Panc1 (cell line): Measurements from ENCODE around the gene CTXN1. TPM values are rescaled to one million over a fixed set of nuclear protein-coding genes. Genes with fewer than 3 reads are reported as not detected.

Experiments used
- ATAC-seq: fragments of 200-7000 bp; cut with Tn5 transposase; 2 replicates; pipeline ENCODE4 v1.9.1; 2020; ENCODE audit warnings: mild to moderate bottlenecking, moderate library complexity
- BruUV-seq: library from RNA; stranded (reverse); fragments of 400-500 nt; replicated peaks from 2 replicates; lab custom pipeline; 2021; lab: Mats Ljungman, UMichigan
- CTCF ChIA-PET: fragments of 300-600 bp; sonication (Branson Sonifier 250); formaldehyde crosslinking; loops from one replicate; lab custom pipeline; 2022; ENCODE audit warnings: antibody characterized with exemption; lab: Charles Lee
- POLR2A ChIA-PET: fragments of 300-600 bp; sonication (Branson Sonifier 250); formaldehyde crosslinking; loops from one replicate; lab custom pipeline; 2022; ENCODE audit warnings: antibody characterized with exemption; lab: Charles Lee
- DNase-seq: peaks from one replicate; pipeline ENCODE4 v3.0.0-alpha.2; 2010; ENCODE audit warnings: low read depth, low spot score
- H3K27ac ChIP-seq: 2 replicates; pipeline ENCODE4 v1.5.1; 2011; ENCODE audit warnings: mild to moderate bottlenecking, low read length, inconsistent platforms
- H3K27me3 ChIP-seq: fragments of 200-500 bp; sonication (Bioruptor generic); 2 replicates; pipeline ENCODE4 v1.6.0; 2014; ENCODE audit warnings: low read length, inconsistent platforms; ENCODE audit not compliant: control insufficient read depth, insufficient read depth
- H3K36me3 ChIP-seq: fragments of 200-500 bp; sonication (Bioruptor generic); 2 replicates; pipeline ENCODE4 v1.5.1; 2014; ENCODE audit warnings: inconsistent platforms, mild to moderate bottlenecking, low read length, moderate library complexity; ENCODE audit not compliant: control insufficient read depth, insufficient read depth
- H3K4me1 ChIP-seq: 2 replicates; pipeline ENCODE4 v1.5.1; 2011; ENCODE audit warnings: inconsistent platforms, mild to moderate bottlenecking, low read length, moderate library complexity; ENCODE audit not compliant: control insufficient read depth, insufficient read depth
- H3K4me3 ChIP-seq, 2 experiments: 2 replicates each; pipeline ENCODE4 v1.5.1; 2011 to 2012; ENCODE audit warnings: low read depth in 2 of 2, low read length in 2 of 2, mild to moderate bottlenecking in 2 of 2, inconsistent platforms in 1 of 2, moderate library complexity in 1 of 2
- H3K9me3 ChIP-seq: fragments of 200-500 bp; sonication (Bioruptor generic); 2 replicates; pipeline ENCODE4 v1.5.1; 2014; ENCODE audit warnings: low read depth, mild to moderate bottlenecking, inconsistent platforms, low read length, moderate library complexity; ENCODE audit not compliant: control insufficient read depth, insufficient read depth
- CTCF ChIP-seq: fragments of 450-650 bp; IDR thresholded peaks from 2 replicates; pipeline ENCODE4 v1.5.1; 2017; ENCODE audit warnings: mild to moderate bottlenecking
- POLR2AphosphoS5 ChIP-seq: IDR thresholded peaks from 2 replicates; pipeline ENCODE4 v1.6.1; 2012; ENCODE audit warnings: mild to moderate bottlenecking, low read depth, low read length, moderate library complexity
- REST ChIP-seq, 2 experiments: IDR thresholded peaks; 2 replicates each; pipeline ENCODE4 v1.6.1; 2011 to 2012; ENCODE audit warnings: low read depth in 2 of 2, control low read depth in 1 of 2, low read length in 1 of 2, mild to moderate bottlenecking in 1 of 2, moderate library complexity in 1 of 2; ENCODE audit not compliant: insufficient read depth in 1 of 2
- SIN3A ChIP-seq: IDR thresholded peaks from 2 replicates; pipeline ENCODE4 v1.6.1; 2012; ENCODE audit warnings: low read depth, mild to moderate bottlenecking, low read length, moderate library complexity, borderline replicate concordance; ENCODE audit not compliant: insufficient read depth
- TCF7L2 ChIP-seq: IDR thresholded peaks from 2 replicates; pipeline ENCODE4 v1.6.1; 2011; ENCODE audit warnings: mild to moderate bottlenecking, low read depth, low read length, inconsistent platforms
- in situ Hi-C: cut with HindIII; loops from 2 replicates; pipeline ENCODE4 v1.10.0; 2016; ENCODE audit warnings: low sequenced_read_pairs, low pct_unique_long_range_greater_than_20kb
- intact Hi-C: fragments of 100-400 bp; cut with micrococcal nuclease; formaldehyde crosslinking; loops from one replicate; pipeline ENCODE4 v1.10.0; 2022; ENCODE audit not compliant: unreplicated experiment
- total RNA-seq: library from RNA; stranded (reverse); gene quantifications from one replicate; pipeline ENCODE4 v1.2.1, GENCODE V29; 2021; ENCODE audit not compliant: unreplicated experiment

CTXN1 gene
- total RNA-seq, 1 experiment from 2014 or later, result 89.4 TPM

DNA sequence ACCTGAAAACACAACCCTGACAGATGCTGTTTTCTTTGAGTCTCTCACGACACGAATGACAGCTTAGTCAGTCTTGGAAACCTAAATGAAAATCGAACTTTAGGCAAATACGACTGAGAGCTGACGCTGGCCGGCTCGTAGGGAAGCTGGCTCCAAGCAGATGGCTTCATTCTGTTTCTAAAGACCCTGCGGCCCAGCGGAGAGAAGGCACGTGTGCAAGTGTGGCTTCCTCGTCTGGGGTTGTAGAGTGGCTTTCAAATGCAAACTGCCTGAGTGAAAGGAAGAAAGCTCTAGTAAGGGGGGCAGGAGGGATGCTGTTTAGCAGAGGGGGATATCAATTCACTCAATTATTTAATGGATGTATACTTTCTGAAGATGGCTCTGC, 43.6 kb upstream of the CTXN1 start:
- ATAC-seq, result no peak
- Histone ChIP-seq H3K9me3 (no peaks in the 10 kb centered on the region), H3K36me3 (peaks cover 5% of the 10 kb centered on the region), H3K4me1 (no peaks in the 10 kb centered on the region), H3K4me3 (no peak overlapping the region), H3K27ac (no peak overlapping the region), H3K27me3 (no peaks in the 10 kb centered on the region)
- BruUV-seq, result TSS peak; percentile 45
- no peak for TF ChIP-seq CTCF
- TF ChIP-seq SIN3A, result no peak
- no peak for TF ChIP-seq TCF7L2
- TF ChIP-seq POLR2AphosphoS5, result no peak
- TF ChIP-seq REST (IDR thresholded peaks at IDR 0.05; ENCODE audit: insufficient read depth in 1 of 2, low read depth in 2 of 2, low read length in 1 of 2), result no peak
- POLR2A ChIA-PET, result interaction anchor here (0.5 kb wide), 1 partner anchor 8 kb away, joined by 3 read pairs; no protein-coding TSS in a partner anchor
- no peak for DNase-seq
- in situ Hi-C loops, result no loop called here
- intact Hi-C loops, result no loop called here
- CTCF ChIA-PET, result interaction anchor here (0.8 kb wide), 1 partner anchor 14 kb away, joined by 3 read pairs; no protein-coding TSS in a partner anchor

DNA sequence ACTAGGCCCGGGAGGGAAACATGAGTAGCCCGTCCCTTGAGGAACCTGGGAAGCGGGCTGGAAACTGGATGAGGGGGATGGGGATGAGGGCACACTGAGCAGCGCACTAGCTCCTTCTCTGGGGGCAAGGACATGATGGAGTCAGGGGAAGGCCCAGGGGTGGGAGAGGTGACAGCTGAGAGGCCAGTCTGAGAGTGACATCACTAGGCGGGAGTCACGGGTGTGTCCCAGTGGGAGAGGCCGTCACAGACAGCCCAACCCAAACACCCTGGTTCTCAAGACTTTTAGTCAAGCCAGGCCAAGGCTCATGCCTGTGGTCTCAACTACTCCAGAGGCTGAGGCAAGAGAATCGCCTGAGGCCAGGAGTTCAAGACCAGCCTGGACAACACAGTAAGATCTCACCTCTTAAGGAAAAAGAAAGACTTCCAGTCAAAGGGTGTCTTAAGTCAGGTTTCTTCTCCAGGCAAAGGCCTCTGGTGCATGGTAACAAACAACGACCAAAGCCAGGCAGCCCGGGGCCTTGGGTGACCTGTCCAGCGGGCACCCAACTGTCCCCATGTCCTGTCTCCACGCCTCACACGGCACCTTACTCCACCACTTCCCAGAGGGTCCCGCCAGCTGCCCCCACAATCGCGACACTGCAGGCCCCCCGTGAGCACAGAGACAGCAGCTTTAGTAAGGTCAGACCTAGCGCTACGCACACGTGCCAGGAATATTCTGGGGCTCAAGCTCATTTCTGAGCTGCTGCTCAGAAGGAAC, 43.0 kb upstream of the CTXN1 start:
- in situ Hi-C loops, result no loop called here
- H3K9me3 ChIP-seq, result no peaks in the 10 kb centered on the region
- CTCF ChIA-PET, result no interaction called here

More for the DNA sequence above, 43.0 kb upstream of the CTXN1 start:
- intact Hi-C loops, result no loop called here
- H3K4me3 ChIP-seq, result no peak overlapping the region
- TF ChIP-seq REST (IDR thresholded peaks at IDR 0.05; ENCODE audit: insufficient read depth in 1 of 2, low read depth in 2 of 2, low read length in 1 of 2) (no peak), TCF7L2 (no peak), POLR2AphosphoS5 (no peak), SIN3A (no peak)
- no peaks in the 10 kb centered on the region for H3K4me1 ChIP-seq
- H3K36me3 ChIP-seq, result peaks cover 5% of the 10 kb centered on the region
- DNase-seq, result no peak
- no peaks in the 10 kb centered on the region for H3K27me3 ChIP-seq
- ATAC-seq, result no peak
- H3K27ac ChIP-seq, result no peak overlapping the region
- POLR2A ChIA-PET, result interaction anchor here (0.5 kb wide), 1 partner anchor 9 kb away, joined by 3 read pairs; no protein-coding TSS in a partner anchor
- BruUV-seq, result no TSS peak
